Ectodermal cell (in vitro differentiated cells): ENCODE data around the gene HTR3E.
"Not testable (repeated sequence)": the region's sequence is repeated elsewhere in the genome, so short reads cannot be mapped to it uniquely, and the experiment has no call there.

Source experiments
- H3K27ac ChIP-seq: 2 replicates; pipeline ENCODE4 v1.7.0; 2013; ENCODE audit warnings: mild to moderate bottlenecking, low read depth, low read length; ENCODE audit not compliant: insufficient read depth, poor library complexity, severe bottlenecking
- H3K27me3 ChIP-seq: 2 replicates; pipeline ENCODE4 v1.7.0; 2013; ENCODE audit warnings: mild to moderate bottlenecking, low read length; ENCODE audit not compliant: insufficient read depth, control insufficient read depth, poor library complexity, severe bottlenecking
- H3K36me3 ChIP-seq: one replicate; pipeline ENCODE4 v1.7.0; 2013; ENCODE audit warnings: low read length; ENCODE audit not compliant: control insufficient read depth, insufficient read depth
- H3K4me1 ChIP-seq: one replicate; pipeline ENCODE4 v1.7.0; 2013; ENCODE audit warnings: low read length; ENCODE audit not compliant: control insufficient read depth, insufficient read depth
- H3K4me3 ChIP-seq: 2 replicates; pipeline ENCODE4 v1.7.0; 2013; ENCODE audit warnings: low read depth, low read length, control low read depth; ENCODE audit not compliant: insufficient read depth
- H3K9me3 ChIP-seq: 2 replicates; pipeline ENCODE4 v1.7.0; 2013; ENCODE audit warnings: mild to moderate bottlenecking, low read length, moderate library complexity; ENCODE audit not compliant: control insufficient read depth
- WGBS, 2 experiments: methylation state at CpG; one replicate each; pipeline ENCODE4 v1.1.7; 2013; ENCODE audit warnings: missing lambda C conversion rate in 2 of 2; 5-methylcytosine and 5-hydroxymethylcytosine counted together

HTR3E gene

DNA sequence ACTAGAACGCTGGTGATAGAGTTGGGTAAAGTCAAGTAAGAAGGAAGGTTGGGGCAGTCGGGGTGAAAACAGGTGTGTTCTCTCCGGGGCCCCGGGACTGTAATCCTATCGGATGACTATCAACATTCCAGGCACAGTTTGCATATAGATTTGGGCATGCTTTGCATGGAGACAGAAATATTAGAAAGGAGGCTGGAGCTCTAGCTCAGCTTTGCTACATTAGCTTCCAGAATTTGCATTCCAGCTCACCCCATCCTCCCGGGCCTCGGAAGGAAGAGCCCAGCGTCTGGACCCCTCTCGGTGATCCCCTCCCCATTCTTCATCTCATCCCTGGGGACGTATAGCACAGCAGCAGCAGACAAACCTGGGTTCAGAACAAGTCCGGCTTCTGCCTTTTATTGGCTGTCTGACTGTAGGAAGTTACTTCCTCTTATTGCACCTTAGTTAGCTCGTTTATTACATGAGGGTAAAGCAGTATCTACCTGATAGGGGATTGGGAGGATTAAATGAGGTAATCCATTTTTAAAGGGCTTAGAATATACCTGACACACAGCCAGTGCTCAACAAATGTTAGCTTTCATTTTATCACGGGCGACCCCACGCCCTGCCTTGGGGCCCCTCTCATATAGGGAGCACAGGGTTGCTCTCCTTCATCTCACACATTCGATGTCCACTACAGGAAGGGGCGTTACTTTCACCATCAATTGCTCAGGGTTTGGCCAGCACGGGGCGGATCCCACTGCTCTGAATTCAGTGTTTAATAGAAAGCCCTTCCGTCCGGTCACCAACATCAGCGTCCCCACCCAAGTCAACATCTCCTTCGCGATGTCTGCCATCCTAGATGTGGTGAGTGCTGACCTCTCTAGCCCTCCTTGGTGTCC, 3.2 kb downstream of the HTR3E start:
- Histone ChIP-seq H3K9me3 (no peaks in the 10 kb centered on the region), H3K36me3 (no peaks in the 10 kb centered on the region), H3K27ac (no peak overlapping the region), H3K27me3 (no peaks in the 10 kb centered on the region), H3K4me1 (no peaks in the 10 kb centered on the region), H3K4me3 (no peak overlapping the region)
- WGBS, 2 experiments = 88 to 89% methylated on average over 24 of the region's 24 CpGs

DNA sequence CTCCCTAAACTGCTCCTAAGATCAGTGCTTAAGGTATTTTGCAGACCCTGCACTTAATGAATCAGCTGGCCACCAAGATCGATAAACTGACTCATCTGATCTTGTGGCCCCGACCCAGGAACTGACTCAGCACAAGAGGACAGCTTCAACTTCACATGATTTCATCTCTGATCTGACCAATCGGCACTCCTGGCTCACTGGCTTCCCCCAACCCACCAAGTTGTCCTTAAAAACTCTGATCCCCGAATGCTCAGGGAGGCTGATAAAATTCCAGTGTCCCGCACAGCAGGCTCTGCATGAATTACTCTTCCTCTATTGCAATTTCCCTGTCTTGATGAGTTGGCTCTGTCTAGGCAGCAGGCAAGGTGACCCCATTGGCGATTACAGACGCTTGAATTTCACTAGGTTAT, 13.5 kb downstream of the HTR3E start:
- Histone ChIP-seq H3K4me1 (no peaks in the 10 kb centered on the region), H3K36me3 (no peaks in the 10 kb centered on the region), H3K4me3 (no peak overlapping the region), H3K27me3 (no peaks in the 10 kb centered on the region), H3K9me3 (no peaks in the 10 kb centered on the region), H3K27ac (no peak overlapping the region)
- WGBS, 2 experiments = 74 to 82% methylated on average over 7 of the region's 7 CpGs

DNA sequence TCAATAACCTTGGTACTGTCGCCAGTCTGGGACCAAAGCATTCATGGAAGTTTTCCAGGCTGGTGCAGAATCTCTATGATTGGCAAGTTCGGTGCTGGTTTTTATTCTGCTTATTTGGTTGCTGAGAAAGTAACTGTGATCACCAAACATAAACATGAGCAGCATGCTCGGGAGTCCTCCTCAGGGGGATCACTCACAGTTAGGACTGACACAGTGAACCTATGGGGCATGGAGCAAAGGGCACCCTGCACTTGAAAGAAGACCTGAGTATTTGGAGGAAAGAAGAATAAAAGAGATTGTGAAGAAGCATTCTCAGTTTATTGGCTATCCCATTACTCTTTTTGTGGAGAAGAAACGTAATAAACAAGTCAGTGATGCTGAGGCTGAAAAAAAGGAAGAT, 19.2 kb downstream of the HTR3E start:
- 88 to 94% methylated on average over 4 of the region's 4 CpGs for WGBS, 2 experiments
- H3K27ac ChIP-seq = no peak overlapping the region

DNA sequence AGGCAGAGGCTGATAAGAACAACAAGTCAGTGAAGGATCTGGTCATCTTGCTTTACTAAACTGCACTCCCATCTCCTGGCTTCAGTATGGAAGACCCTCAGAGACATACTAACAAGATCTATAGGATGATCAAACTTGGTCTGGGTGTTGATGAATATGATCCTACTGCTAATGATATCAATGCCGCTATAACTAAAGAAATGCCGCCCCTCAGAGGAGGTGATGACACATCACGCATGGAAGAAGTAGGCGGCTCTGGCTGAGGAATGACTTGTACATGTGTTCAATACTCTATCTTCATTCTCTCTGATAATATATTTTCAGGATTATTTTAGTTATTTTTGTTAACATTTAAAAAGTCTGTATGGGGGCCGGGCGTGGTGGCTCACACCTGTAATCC, 20.8 kb downstream of the HTR3E start:
- Histone ChIP-seq H3K36me3 (no peaks in the 10 kb centered on the region), H3K4me3 (no peak overlapping the region), H3K27me3 (no peaks in the 10 kb centered on the region), H3K4me1 (no peaks in the 10 kb centered on the region), H3K27ac (no peak overlapping the region), H3K9me3 (no peaks in the 10 kb centered on the region)
- WGBS, 2 experiments = 91 to 97% methylated on average over 6 of the region's 6 CpGs

More for the DNA sequence above, 19.2 kb downstream of the HTR3E start:
- H3K27me3 ChIP-seq = no peaks in the 10 kb centered on the region
- no peaks in the 10 kb centered on the region for H3K4me1 ChIP-seq
- H3K36me3 ChIP-seq = no peaks in the 10 kb centered on the region
- H3K9me3 ChIP-seq = no peaks in the 10 kb centered on the region
- H3K4me3 ChIP-seq = no peak overlapping the region

DNA sequence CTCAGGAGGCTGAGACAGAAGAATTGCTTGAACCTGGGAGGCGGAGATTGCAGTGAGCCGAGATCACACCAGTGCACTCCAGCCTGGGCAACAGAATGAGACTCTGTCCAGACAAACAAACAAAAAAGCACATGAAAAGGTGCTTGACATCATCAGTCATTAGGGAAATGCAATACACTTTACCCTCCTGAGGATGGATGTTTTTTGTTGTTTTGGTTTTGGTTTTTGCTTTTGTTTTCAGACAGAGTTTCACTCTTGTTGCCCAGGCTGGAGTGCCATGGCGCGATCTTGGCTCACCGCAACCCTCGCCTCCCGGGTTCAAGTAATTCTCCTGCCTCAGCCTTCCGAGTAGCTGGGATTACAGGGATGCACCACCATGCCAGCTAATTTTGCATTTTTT, 24.2 kb downstream of the HTR3E start:
- not testable (repeated sequence) for H3K36me3 ChIP-seq, H3K27me3 ChIP-seq, H3K4me3 ChIP-seq, H3K9me3 ChIP-seq, H3K4me1 ChIP-seq, H3K27ac ChIP-seq
- 92 to 95% methylated on average over 8 of the region's 8 CpGs for WGBS, 2 experiments

DNA sequence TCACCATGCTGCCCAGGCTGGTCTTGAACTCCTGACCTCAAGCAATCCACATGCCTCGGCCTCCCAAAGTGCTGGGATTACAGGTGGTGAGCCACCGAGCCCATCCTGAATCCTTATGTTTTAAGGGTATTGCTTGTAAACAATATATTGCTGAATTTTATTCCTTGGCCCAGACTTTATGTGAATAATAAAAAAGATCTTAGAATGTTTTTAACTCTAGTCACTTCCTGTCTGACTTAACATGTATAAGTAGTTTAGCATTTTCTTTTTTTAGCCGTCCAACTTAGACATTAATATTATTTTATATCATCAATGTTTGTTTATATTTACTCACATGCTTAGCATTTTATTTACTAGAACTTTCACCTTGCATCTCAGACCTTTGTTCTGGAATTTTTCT, 29.1 kb downstream of the HTR3E start:
- 61 to 68% methylated on average over 2 of the region's 3 CpGs for WGBS, 2 experiments
- no peaks in the 10 kb centered on the region for H3K9me3 ChIP-seq
- H3K4me1 ChIP-seq = no peaks in the 10 kb centered on the region
- H3K4me3 ChIP-seq = no peak overlapping the region
- H3K36me3 ChIP-seq = no peaks in the 10 kb centered on the region
- no peak overlapping the region for H3K27ac ChIP-seq
- H3K27me3 ChIP-seq = no peaks in the 10 kb centered on the region

DNA sequence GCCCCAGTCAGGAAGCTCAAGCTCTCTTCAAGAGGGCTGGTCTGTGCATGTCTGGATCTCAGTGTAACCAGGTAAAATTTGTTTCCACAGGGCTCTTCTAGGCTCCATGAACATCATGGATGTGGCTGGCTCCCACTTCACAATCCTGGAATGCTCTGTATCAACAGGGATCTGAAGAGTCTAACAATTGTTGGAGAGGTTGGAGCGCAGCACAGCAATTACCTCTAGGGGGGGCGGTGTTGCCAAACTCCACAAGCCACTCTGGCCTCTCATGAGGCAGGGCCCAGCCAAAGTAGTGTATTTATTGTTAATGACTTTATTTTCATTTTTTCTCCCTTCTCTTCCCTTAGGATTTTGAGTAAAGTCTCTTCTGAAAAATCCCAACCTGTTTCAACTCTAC, 32.1 kb downstream of the HTR3E start:
- no peak overlapping the region for H3K27ac ChIP-seq
- no peaks in the 10 kb centered on the region for H3K9me3 ChIP-seq
- no peaks in the 10 kb centered on the region for H3K36me3 ChIP-seq
- no peaks in the 10 kb centered on the region for H3K4me1 ChIP-seq
- H3K4me3 ChIP-seq = no peak overlapping the region
- H3K27me3 ChIP-seq = peaks cover 3% of the 10 kb centered on the region
- 18 to 25% methylated on average over 2 of the region's 2 CpGs for WGBS, 2 experiments

DNA sequence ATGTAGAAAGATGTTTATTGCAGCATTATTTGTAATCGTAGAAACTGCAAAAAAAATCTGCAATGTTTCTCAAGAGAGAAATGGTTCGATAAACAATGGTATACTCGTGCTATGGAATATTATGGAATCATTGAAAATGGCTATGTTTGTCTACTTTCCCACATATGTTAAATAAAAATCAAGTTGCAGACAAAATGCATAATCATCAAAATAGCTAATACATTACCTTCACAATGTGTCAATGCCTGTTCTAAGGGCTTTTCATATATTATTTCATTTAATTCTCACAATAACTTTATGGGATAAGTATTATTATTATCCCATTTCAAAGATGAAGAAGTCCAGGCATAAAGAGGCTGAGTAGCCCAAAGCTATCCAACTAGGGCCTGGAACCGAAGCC, 36.1 kb downstream of the HTR3E start:
- no peaks in the 10 kb centered on the region for H3K36me3 ChIP-seq
- H3K4me3 ChIP-seq = no peak overlapping the region
- H3K9me3 ChIP-seq = no peaks in the 10 kb centered on the region
- WGBS, 2 experiments = 88 to 95% methylated on average over 3 to 4 of the region's 4 CpGs
- peaks cover 3% of the 10 kb centered on the region for H3K27me3 ChIP-seq
- no peak overlapping the region for H3K27ac ChIP-seq
- no peaks in the 10 kb centered on the region for H3K4me1 ChIP-seq

DNA sequence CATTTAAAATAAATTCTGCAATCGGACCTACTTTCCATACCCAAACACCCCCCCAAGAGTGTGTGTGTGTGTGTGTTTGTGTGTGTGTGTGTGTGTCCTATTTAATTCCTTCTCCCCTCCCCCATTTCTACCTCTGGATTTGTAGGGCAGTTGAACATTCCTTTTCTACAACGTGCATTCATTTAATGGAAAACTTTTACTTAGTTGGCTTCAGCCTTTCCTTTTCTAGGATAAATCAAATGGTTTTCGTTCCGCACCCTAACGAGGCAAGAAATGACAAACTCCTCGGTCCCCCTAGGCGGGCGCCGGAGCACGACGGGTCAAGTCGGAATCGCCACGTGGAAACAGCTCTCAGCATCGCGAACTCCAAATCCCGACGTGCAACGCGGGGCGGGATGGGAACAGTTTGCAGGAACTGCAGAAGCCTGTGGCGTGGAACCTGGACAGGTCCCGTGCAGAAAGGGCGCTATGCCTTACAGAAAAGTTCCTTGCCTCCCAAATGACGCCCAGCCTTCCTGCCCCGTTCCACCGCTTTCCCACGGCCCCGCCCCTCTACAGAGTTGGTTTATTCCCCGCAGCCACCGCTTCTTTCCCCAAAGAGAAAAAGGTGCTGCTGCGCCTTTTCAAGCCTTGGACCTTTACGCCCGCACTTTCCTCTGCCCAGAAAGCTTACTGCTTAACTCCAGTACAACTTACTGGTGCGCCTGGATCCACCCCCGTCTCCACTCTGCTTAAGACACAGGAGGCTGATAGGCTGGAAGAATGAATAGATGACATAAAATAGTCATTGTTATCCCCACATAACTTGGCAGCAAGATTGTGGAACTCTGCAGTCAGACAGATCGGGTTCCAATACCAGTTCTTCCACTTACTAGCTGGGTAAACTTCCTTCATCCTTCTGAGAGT, 37.2 kb downstream of the HTR3E start:
- Histone ChIP-seq H3K36me3 (no peaks in the 10 kb centered on the region), H3K27me3 (peaks cover 3% of the 10 kb centered on the region), H3K9me3 (no peaks in the 10 kb centered on the region), H3K27ac (no peak overlapping the region), H3K4me3 (peak overlapping the region; percentile 72), H3K4me1 (no peaks in the 10 kb centered on the region)
- 0 to 1% methylated on average over 34 to 36 of the region's 37 CpGs for WGBS, 2 experiments

DNA sequence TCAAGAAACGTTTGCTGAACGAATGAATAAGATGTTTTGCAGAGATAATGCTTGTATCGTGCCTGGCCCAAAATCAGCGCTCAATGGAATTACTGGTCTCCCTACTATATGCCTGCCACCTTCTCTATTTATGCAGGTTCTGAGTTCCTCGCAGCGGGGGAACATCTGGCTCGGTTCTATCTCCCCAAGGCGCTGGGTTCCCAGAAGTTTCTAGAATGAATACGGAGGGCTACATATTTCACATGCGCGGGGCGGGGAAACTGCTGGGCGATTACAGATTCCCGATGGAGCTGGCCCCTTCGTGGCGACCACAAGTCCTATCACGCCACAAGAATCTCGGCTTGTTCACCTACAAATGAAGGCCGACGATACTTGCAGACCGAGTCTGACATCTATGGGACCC, 37.9 kb downstream of the HTR3E start:
- no peaks in the 10 kb centered on the region for H3K36me3 ChIP-seq
- H3K4me1 ChIP-seq = no peaks in the 10 kb centered on the region
- H3K27ac ChIP-seq = no peak overlapping the region
- H3K4me3 ChIP-seq = peak overlapping the region; percentile 72
- 0 to 1% methylated on average over 21 of the region's 21 CpGs for WGBS, 2 experiments
- H3K27me3 ChIP-seq = peaks cover 3% of the 10 kb centered on the region
- no peaks in the 10 kb centered on the region for H3K9me3 ChIP-seq
